Stimulated activated CD8-positive, alpha-beta memory T cell treated with anti-CD3 and anti-CD28 coated beads, Interleukin-7, amount 100 ng/mL, for 48 hours (primary cell): ENCODE data around the gene PAOX.
A peak's percentile ranks its signal among the peaks of the same experiment; 100 is the strongest.
"Not testable (repeated sequence)": the region's sequence is repeated elsewhere in the genome, so short reads cannot be mapped to it uniquely, and the experiment has no call there.

Experiments used
- DNase-seq, 2 donors: peaks; one replicate each; pipeline ENCODE4 v3.0.0-alpha.2; 2020; ENCODE audit warnings: low read depth in 1 of 2; ENCODE audit errors: extremely low read depth in 1 of 2

PAOX gene

GRCh38 chr10:133362846-133363245 is 16.2 kb upstream of the PAOX start:
- no peak for DNase-seq

- no peak for DNase-seq
These were observed 14.2 kb upstream of the PAOX start for GRCh38 chr10:133364645-133365431.

GRCh38 chr10:133365461-133366129 is 13.5 kb upstream of the PAOX start:
- DNase-seq, result no peak

GRCh38 chr10:133366130-133366478 is 13.0 kb upstream of the PAOX start:
- no peak for DNase-seq

GRCh38 chr10:133366751-133367150 is 12.3 kb upstream of the PAOX start:
- no peak for DNase-seq

- not testable (repeated sequence) for DNase-seq
These were observed 11.6 kb upstream of the PAOX start for GRCh38 chr10:133367461-133367860.

- no peak for DNase-seq
These were observed 10.9 kb upstream of the PAOX start for GRCh38 chr10:133368153-133368552.

- DNase-seq, result no peak
These were observed 8.9 kb upstream of the PAOX start for GRCh38 chr10:133370030-133370786.

GRCh38 chr10:133372507-133372906 is 6.6 kb upstream of the PAOX start:
- no peak for DNase-seq

GRCh38 chr10:133373174-133374090 is 5.6 kb upstream of the PAOX start, which contains the start of gene ECHS1:
TSS of gene ECHS1 (minus strand) at chr10:133373354. CDS start at chr10:133373333, 21 bp downstream.
- DNase-seq, result peak; percentile 89 to 92

GRCh38 chr10:133375357-133376115 is 3.5 kb upstream of the PAOX start:
- no peak for DNase-seq

- DNase-seq, result not testable (repeated sequence)
These were observed 2.9 kb upstream of the PAOX start for GRCh38 chr10:133376183-133376582.

- no peak for DNase-seq
These were observed 1.8 kb upstream of the PAOX start for GRCh38 chr10:133377025-133377817.

GRCh38 chr10:133377818-133378250 is 1.2 kb upstream of the PAOX start:
- no peak for DNase-seq

GRCh38 chr10:133378251-133379096 is 588 bp upstream of the PAOX start:
- no peak for DNase-seq

GRCh38 chr10:133379801-133380666 is 972 bp downstream of the PAOX start:
- no peak for DNase-seq

GRCh38 chr10:133381036-133381435 is 2.0 kb downstream of the PAOX start:
- DNase-seq, result no peak
